HG03095 (cell line): ENCODE measurements around the gene ZNRF3.

ENCODE experiments used
- ATAC-seq: cut with Tn5 transposase; IDR thresholded peaks from one replicate; pipeline ENCODE4 v1.9.1; 2021; ENCODE audit warnings: moderate library complexity; ENCODE audit not compliant: unreplicated experiment

The ZNRF3 gene

GRCh38 chr22:28950617-28951411 is 67.4 kb downstream of the ZNRF3 start:
- no peak for ATAC-seq

DNA sequence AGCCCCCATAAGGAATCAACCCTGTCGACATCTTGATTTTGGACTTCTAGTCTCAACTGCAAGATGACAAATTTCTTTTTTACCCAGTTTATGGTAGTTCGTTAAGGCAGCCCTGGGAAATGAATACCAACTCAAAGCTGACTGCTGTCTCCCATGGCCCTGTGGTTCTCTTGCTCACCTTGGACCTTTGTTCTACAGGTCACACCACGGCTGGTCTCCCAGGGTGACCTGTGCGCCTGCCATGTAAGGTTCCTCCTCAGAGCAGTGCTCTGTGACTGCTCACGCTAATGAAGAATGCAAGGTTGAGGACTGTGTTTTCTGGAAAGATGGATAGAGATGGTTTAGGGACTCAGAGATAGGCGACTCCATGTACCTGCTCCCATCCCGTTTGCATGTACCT is 68.2 kb downstream of the ZNRF3 start:
- no peak for ATAC-seq

- ATAC-seq, result no peak
Measured at GRCh38 chr22:28951969-28952521, 68.7 kb downstream of the ZNRF3 start.

DNA sequence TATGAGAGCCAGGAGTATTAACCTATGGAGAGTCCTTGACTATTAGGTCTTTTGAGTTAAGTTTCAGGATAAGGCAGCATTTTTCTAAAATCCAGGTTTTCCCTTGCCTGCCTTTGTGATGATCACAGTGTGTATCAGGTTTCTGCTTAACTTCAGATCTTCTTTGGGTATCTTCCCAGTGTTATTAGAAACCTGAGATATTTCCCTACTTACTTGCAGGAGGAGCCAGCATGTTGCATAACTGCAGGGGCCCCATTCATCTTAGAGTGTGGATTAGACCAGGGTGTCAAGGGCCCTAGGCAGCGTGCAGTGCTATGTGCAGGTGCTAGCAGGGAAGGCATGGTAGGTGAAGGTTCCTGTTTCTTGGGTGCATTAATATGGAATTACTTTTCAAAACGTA is 69.5 kb downstream of the ZNRF3 start:
- no peak for ATAC-seq

GRCh38 chr22:28953403-28953802 is 70.0 kb downstream of the ZNRF3 start:
- ATAC-seq, result no peak

DNA sequence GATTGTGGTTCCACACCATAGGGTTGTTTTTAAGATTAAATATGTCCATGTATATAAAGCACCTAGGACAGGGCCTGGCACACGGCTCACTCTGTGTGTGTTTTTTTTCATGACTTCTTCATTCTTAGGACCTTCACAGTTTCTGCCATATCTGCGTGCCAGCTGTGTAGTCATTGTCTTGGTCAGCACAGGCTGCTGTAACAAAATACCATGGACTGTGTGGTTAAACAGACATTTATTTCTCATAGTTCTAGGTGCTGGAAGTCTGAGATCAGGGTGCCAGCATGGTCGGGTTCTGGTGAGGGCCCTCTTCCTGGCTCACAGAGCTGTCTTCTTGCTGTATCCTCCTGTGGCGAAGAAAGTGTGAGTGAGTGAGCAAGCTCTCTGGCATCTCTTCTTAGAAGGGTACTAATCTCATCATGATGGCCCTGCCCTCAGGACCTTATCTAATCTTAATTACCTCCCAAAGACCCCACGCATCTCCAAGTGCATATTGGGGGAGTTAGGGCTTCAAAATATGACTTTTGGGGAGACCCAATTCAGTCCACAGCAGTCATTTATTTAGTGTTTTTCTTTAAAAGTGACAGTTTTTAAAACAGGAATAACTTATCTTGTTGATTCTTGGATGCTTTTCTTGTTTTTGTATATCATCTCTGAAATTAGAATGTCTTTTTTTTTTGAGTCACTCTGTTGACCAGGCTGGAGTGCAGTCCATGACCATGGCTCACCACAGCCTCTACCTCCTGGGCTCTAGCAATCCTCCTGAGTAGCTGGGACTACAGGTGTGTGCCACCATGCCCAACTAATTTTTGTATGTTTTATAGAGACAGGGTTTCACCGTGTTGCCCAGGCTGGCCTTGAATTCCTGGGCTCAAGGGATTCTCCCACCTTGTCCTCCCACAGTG is 70.9 kb downstream of the ZNRF3 start:
- no peak for ATAC-seq

DNA sequence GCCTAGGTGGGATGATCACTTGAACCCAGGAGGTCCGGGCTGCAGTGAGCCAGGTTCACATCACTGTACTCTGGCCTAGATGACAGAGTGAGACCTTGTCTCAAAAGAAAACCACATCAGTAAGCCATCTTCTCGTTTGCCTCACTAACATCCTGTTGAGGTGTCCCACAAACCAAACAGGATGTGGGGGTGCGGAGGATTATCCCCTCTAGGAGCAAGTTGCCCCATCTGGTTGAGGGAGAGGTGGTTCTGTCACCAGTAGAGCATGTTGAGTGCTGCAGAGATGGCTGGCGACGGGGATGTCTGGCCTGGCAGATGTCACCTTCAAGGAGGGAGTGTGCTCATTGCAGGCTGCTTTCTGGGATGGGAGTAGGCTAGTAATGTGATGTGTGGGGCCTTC is 72.4 kb downstream of the ZNRF3 start:
- ATAC-seq, result peak; percentile 61

- ATAC-seq, result no peak
Measured at GRCh38 chr22:28956506-28956905, 73.1 kb downstream of the ZNRF3 start.

GRCh38 chr22:28958611-28959010 is 75.2 kb downstream of the ZNRF3 start:
- ATAC-seq, result no peak

DNA sequence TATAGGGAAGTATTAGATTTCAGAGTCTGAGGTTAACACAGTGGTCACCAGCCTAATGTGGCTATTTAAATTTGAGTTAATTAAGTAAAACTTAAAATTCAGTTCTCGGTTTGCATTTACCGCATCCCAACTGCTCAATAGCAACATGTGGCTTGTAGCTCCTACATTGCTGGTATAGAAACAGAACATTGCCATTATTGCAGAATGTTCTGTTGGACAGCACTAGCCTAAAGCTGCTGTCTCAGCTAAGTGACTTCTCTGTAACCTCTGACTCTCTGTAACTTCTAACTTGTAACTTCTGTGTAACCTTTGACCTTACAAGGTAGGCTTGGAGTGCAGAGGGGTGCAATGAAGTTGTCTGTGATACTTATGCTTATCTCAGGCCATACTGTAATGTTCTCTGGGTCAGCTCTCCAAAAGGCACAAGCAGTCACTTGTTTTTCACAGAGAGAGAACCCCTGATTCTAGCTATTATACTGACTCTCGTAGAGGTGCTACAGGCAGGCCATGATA is 78.7 kb downstream of the ZNRF3 start:
- ATAC-seq, result no peak

GRCh38 chr22:28963362-28963761 is 80.0 kb downstream of the ZNRF3 start:
- ATAC-seq, result no peak

DNA sequence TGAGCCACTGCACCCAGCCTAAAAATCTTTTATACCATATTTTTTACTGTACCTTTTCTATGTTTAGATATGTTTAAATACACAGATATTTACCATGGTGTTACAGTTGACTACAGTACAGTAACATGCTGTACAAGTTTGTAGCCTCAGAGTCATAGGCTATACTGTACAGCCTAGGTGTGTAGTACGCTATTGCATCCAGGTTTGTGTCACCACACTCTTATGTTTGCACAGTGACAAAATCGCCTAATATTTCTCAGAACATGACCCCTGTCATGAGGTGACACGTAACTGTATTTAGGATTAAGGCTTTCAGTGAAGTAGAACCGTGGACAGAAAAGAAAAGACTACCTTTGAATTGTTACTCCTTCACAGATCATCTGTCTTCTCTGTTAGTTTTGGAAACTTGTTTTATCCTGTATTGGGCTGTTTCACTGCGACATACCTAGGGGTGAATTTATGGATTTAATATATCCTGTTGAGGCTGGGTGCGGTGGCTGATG is 83.8 kb downstream of the ZNRF3 start:
- no peak for ATAC-seq

DNA sequence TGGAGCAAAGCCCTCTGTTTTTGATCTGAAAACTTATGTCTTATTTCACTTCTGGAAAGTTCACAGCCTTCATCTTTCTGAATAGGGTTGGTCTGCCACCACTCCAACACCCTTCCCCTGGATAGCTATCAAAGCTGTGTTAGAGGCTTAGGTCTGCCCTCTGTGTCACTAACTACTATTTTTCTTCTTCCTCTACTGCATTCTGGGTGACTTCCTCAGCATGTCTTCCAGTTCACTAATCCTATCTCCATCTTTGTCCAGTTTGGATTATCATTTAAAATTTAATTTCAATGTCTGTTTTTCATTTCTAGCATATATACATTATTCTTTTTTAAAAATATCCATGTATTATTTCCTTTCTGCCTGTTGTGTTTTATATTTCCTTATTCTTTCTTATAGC is 84.6 kb downstream of the ZNRF3 start:
- ATAC-seq, result no peak

DNA sequence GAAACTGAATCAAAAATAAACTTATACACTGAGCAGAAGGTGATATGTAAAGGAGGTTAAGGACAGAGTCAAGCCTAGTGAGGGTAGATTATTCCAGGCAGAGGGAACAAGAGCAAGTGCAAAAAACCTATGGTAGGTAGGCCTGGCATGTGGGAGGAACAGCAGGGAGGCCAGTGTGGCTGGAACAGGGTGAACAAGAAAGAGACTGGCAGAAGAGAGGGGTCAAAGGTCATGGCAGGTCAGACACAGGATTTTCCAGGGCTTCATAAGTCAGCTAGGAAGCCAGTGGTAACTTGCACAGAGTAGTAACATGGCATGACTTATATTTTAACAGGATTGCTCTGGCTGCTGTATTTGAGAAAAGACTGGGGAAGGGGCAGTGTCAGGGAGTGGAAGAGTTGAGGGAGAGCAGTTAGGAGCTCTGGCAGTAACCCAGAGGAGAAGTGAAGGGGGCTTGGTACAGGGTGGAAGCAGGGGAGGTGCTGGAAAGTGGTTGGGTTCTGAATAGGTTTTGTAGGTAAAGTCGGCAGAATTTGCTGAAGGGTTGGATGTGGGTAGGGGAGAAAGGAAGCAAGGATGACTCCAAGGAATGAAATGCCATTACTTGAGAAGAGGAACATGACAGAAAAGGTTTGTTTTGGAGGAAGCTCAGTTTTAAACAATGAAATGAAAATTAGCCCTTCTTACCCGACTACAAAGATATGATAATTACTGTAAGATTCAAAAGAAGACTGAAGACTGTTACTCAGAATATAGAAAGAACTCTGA is 86.2 kb downstream of the ZNRF3 start:
- ATAC-seq, result no peak

DNA sequence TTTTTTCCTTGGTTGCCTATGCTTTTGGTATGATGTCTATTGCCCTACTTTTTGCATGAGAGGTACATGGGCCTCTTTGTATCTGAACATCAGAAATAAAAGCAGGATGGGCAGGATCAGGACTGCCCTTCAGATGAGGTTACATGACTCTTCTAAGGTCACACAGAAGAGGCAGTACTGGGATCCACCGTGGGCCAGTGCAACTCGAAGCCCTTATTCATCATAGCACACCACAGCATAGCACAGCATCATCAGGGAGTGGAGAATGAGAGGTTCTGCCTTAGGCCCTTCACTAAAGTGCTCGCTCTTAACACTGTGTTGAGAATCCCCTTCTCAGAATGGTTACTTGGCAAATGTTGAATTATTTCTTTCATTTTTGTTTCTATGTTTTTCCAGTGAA is 90.0 kb downstream of the ZNRF3 start:
- no peak for ATAC-seq

DNA sequence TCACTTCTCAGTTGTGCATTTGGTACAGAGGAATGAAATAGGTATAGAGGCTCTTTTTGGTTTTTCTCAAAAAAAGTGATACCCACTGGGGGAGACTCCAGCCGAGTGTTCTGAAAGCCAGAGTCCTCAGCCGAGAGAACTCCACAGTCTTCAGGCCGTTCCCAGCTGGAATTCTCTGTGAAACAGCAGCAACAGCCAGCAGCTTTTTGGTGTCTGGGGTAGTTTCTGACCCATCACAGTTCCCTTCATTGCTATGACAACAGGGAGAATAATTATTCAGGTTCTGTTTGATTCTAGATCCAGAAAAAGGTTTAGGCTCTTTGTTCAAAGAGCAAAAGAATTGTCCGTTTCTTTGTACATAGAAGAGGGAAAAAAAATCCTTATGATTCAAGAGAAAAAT is 93.7 kb downstream of the ZNRF3 start:
- no peak for ATAC-seq

DNA sequence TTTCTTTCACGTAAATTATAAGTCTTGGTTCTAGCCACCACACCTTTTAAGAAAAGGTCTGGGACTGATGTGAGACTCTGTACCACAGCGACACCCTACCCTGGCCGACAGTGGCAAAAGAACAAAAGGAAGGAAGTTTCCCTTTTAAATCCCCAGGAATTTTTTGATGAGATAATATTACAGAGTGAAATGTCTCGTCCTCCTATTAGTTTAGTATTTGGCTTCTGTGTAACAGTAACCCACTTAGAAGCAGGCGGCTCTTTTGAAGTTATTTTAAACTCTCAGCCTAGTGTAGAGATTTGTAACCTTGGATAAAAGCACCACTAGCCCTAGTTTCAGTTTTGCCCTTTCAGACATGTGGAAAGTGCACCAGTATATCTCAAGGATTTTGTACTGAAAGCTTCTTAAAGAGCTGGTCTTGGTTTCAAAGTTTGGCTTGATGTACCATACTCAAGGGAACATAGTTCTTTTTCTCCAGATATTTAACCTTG is 94.2 kb downstream of the ZNRF3 start:
- no peak for ATAC-seq

DNA sequence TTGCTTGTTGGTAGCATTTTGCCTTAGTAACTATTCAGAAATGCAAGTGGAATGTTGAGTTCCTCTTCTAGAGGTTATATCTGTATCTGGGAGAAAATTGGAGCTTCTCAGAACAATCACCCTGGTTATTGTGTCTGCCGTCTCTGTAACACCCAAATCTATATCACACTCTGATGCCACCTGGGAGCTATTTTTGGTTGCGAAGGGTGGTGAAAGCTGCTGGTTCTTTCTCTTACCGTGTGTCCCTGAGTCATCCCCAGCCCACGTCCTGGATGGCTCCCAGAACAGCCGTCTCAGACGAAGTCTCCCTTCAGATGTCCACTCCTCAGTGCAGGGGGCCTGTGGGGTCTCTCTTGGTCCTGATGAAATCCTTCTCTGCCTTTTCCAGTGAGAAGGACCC is 94.8 kb downstream of the ZNRF3 start:
- no peak for ATAC-seq

GRCh38 chr22:28978863-28979796 is 95.8 kb downstream of the ZNRF3 start:
- ATAC-seq, result no peak
